NT2/D1 (cell line): ENCODE data around the gene ZDHHC6.

Experiments used
- YY1 ChIP-seq: IDR thresholded peaks from 2 replicates; pipeline ENCODE4 v1.6.1; 2011; ENCODE audit not compliant: insufficient read length, insufficient read depth
- ZNF274 ChIP-seq: IDR thresholded peaks from 2 replicates; pipeline ENCODE4 v1.6.1; 2011; ENCODE audit warnings: mild to moderate bottlenecking, low read depth, low read length

GRCh38 chr10:112460366-112460765 is 13.7 kb upstream of the ZDHHC6 start:
- TF ChIP-seq ZNF274 (no peak), YY1 (no peak)
